MCF 10A (cell line): ENCODE results near the gene RFX1. TPM values are rescaled to one million over a fixed set of nuclear protein-coding genes. Genes with fewer than 3 reads are reported as not detected.

ENCODE experiments used
- BruUV-seq: library from RNA; stranded (reverse); fragments of 400-500 nt; replicated peaks from 2 replicates; lab custom pipeline; 2021; lab: Mats Ljungman, UMichigan
- CTCF ChIA-PET: fragments of 300-600 bp; sonication (Branson Sonifier 250); formaldehyde crosslinking; extraction: SDS; loops from one replicate; lab custom pipeline; 2021; ENCODE audit warnings: antibody characterized with exemption, inconsistent platforms; lab: Yijun Ruan, JAX
- POLR2A ChIA-PET: fragments of 300-600, 350-650 bp; sonication (Branson Sonifier 250); formaldehyde crosslinking; extraction: SDS; loops from one replicate; lab custom pipeline; 2020; ENCODE audit warnings: antibody characterized with exemption, inconsistent platforms; lab: Yijun Ruan, JAX
- DNase-seq: peaks from one replicate; pipeline ENCODE4 v3.0.0-alpha.2; 2018; ENCODE audit not compliant: unreplicated experiment
- H3K27ac Mint-ChIP-seq: one replicate; pipeline ENCODE4 v1.8.0; 2022; ENCODE audit warnings: mild to moderate bottlenecking, low read depth, mixed read lengths; ENCODE audit not compliant: unreplicated experiment
- H3K27me3 Mint-ChIP-seq: one replicate; pipeline ENCODE4 v1.8.0; 2022; ENCODE audit warnings: mixed read lengths; ENCODE audit not compliant: insufficient read depth, unreplicated experiment
- H3K36me3 Mint-ChIP-seq: one replicate; pipeline ENCODE4 v1.8.0; 2022; ENCODE audit warnings: mild to moderate bottlenecking, moderate library complexity, mixed read lengths; ENCODE audit not compliant: insufficient read depth, unreplicated experiment
- H3K4me1 Mint-ChIP-seq: one replicate; pipeline ENCODE4 v1.8.0; 2022; ENCODE audit warnings: mixed read lengths; ENCODE audit not compliant: insufficient read depth, unreplicated experiment
- H3K4me3 Mint-ChIP-seq: one replicate; pipeline ENCODE4 v1.8.0; 2022; ENCODE audit warnings: mild to moderate bottlenecking, moderate library complexity, mixed read lengths; ENCODE audit not compliant: unreplicated experiment
- H3K9me3 Mint-ChIP-seq: one replicate; pipeline ENCODE4 v1.8.0; 2022; ENCODE audit warnings: mixed read lengths; ENCODE audit not compliant: unreplicated experiment
- CTCF ChIP-seq: fragments of 200-600 bp; IDR thresholded peaks from one replicate; pipeline ENCODE4 v1.8.0; 2022; ENCODE audit warnings: antibody characterized with exemption, mild to moderate bottlenecking; ENCODE audit not compliant: unreplicated experiment
- intact Hi-C: fragments of 100-400 bp; cut with micrococcal nuclease; formaldehyde crosslinking; loops from 2 replicates; pipeline ENCODE4 v1.14.1; 2022
- total RNA-seq: library from RNA; stranded (reverse); gene quantifications from 2 replicates; pipeline ENCODE4 v1.2.3, GENCODE V29; 2022

Gene RFX1
- total RNA-seq, 1 experiment from 2014 or later: 16.8 TPM

- H3K36me3 Mint-ChIP-seq: peaks cover 11% of the 10 kb centered on the region
- H3K9me3 Mint-ChIP-seq: no peaks in the 10 kb centered on the region
- H3K4me1 Mint-ChIP-seq: no peaks in the 10 kb centered on the region
- POLR2A ChIA-PET: no interaction called here
- CTCF ChIA-PET: no interaction called here
- no peak overlapping the region for H3K27ac Mint-ChIP-seq
- no peaks in the 10 kb centered on the region for H3K27me3 Mint-ChIP-seq
- DNase-seq: no peak
- no peak for TF ChIP-seq CTCF
- intact Hi-C loops: no loop called here
- H3K4me3 Mint-ChIP-seq: no peak overlapping the region
- no TSS peak for BruUV-seq
Measured at GRCh38 chr19:13981988-13982501, 24.1 kb downstream of the RFX1 start.

DNA sequence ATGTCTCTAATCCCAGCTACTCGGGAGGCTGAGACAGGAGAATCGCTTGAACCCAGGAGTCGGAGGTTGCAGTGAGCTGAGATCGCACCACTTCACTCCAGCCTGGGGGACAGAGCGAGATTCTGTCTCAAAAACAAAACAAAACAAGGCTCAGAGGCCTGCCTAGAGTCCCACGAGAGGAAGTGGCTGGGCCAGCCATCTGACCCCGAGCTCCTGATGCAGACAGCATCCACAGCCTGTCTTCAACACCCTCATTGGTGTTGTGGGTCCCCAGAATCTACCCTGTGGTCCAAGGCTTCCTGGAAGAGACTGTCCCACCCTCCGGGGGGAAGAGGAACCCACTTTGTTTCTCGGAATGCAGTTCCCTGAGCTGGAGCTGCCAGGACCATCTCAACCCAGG, 24.7 kb downstream of the RFX1 start:
- Mint-ChIP-seq H3K36me3 (peaks cover 14% of the 10 kb centered on the region), H3K27ac (no peak overlapping the region), H3K4me1 (no peaks in the 10 kb centered on the region), H3K9me3 (no peaks in the 10 kb centered on the region), H3K27me3 (no peaks in the 10 kb centered on the region), H3K4me3 (no peak overlapping the region)
- no peak for TF ChIP-seq CTCF
- ChIA-PET CTCF (no interaction called here), POLR2A (no interaction called here)
- no peak for DNase-seq
- BruUV-seq: no TSS peak
- intact Hi-C loops: no loop called here

DNA sequence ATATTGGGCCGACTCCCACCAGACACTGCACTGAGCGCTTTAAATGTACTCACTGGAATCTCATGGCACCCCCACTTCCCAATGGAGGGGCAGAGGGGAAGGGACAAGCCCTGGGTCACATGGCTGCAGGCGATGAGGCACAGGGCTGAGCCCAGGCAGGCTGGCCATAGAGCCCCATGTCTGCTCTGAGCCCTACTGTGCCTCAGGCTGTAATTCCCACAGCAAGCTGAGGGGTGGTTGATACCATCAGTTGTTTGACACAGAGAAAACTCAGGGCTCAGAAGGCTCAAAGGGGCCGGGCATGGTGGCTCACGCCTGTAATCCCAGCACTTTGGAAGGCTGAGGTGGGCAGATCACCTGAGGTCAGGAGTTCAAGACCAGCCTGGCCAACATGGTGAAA, 25.1 kb downstream of the RFX1 start:
- no peak for TF ChIP-seq CTCF
- intact Hi-C loops: no loop called here
- ChIA-PET POLR2A (no interaction called here), CTCF (interaction anchor here (0.6 to 0.7 kb wide), 2 partner anchors 13 to 28 kb away, joined by 3 to 4 read pairs; no protein-coding TSS in a partner anchor)
- Mint-ChIP-seq H3K27ac (no peak overlapping the region), H3K9me3 (no peaks in the 10 kb centered on the region), H3K4me3 (no peak overlapping the region), H3K27me3 (no peaks in the 10 kb centered on the region), H3K36me3 (peaks cover 16% of the 10 kb centered on the region), H3K4me1 (no peaks in the 10 kb centered on the region)
- DNase-seq: no peak
- no TSS peak for BruUV-seq

DNA sequence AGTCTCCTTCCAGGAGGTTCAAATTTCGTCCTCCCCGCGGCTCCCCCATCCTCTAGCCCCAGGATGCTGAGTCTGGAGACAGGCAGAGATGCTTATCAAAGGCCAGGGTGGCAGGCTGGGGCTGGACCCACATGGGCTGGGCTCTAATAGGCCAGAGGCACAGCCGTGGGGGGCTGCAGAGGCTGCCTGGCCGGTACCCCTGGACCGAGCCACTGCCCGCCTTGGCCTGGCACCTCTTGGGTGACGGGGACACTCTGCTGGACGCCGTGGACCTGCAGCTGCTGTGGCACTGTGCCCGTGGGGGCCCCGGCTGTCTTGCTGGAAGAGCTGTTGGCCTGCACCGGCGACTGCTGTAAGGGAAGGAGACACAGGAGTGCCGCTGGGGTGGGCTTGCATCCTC, 25.8 kb downstream of the RFX1 start:
- Mint-ChIP-seq H3K4me1 (no peaks in the 10 kb centered on the region), H3K9me3 (no peaks in the 10 kb centered on the region), H3K36me3 (peaks cover 23% of the 10 kb centered on the region), H3K4me3 (no peak overlapping the region), H3K27ac (no peak overlapping the region), H3K27me3 (no peaks in the 10 kb centered on the region)
- intact Hi-C loops: no loop called here
- POLR2A ChIA-PET: no interaction called here
- CTCF ChIA-PET: interaction anchor here (0.6 kb wide), 2 partner anchors 13 to 101 kb away, joined by 3 to 4 read pairs; no protein-coding TSS in a partner anchor
- no peak for TF ChIP-seq CTCF
- no peak for DNase-seq
- no TSS peak for BruUV-seq
